GM18517 (cell line): ENCODE measurements around the gene BLMH.

Source experiments
- ATAC-seq: cut with Tn5 transposase; IDR thresholded peaks from one replicate; pipeline ENCODE4 v1.9.1; 2021; ENCODE audit warnings: mild to moderate bottlenecking, moderate library complexity; ENCODE audit not compliant: unreplicated experiment

BLMH gene

DNA sequence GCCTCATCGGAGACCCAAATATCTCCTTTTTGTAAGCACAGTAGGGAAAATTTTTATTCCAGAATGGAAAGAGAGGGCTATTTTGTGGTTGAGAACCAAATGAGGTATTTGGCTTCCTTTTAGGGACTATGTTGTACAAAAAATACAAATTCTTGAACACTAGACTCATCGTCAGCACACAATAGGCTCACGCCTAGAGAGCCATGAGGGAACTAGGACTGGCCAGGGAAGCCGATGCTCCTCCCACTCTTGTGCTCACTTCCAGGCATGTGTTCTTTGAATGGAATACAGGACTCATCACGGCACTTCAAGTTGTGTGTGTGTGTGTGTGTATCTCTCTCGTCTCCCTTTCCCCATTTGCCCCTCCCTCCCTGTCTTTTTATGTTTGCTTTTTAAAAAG, 17.8 kb upstream of the BLMH start:
- ATAC-seq, result no peak

GRCh38 chr17:30308406-30308805, 16.7 kb upstream of the BLMH start:
- ATAC-seq, result no peak

GRCh38 chr17:30304778-30305177, 13.0 kb upstream of the BLMH start:
- ATAC-seq, result no peak

GRCh38 chr17:30302241-30302640, 10.5 kb upstream of the BLMH start:
- no peak for ATAC-seq

- no peak for ATAC-seq
Measured at GRCh38 chr17:30300818-30301217, 9.1 kb upstream of the BLMH start.

DNA sequence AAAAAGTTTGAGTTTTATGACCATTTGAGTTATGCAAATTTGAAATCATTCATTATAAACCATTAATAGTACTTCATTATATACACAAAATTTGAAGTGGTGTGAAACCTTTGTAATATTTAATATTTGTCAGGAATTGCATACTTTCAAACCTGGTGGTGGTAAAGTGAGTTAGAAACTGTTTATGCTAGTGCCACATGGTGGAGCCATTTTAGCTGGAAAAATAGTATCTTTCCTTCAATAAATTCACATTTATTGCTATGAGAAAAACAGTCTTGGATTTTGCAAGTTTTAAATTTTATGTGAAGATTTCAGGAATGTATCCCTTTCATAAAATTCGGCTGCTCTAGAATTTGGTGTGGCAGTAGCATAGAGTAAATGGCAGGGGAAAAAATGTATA, 7.3 kb upstream of the BLMH start:
- no peak for ATAC-seq

DNA sequence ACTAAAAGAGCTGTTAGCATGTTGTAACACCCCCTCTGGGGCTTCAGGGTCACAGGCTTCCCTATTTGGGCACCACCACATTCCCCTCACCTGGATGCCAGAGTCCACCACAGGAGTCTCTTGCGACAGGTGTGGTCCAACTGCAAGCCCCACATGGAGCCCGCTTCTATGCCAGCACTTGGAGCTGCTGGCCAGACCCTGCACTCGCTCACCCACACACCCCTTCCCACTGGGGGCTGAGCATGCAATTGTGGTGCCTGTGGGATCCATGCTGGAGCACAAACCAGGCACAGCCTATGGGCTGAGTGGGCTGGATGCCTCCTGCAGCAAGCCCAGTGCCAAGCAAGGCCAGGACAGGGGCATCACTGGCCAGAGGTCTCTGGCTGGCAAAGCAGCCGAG, 6.0 kb upstream of the BLMH start:
- ATAC-seq, result no peak

- ATAC-seq, result no peak
Measured at GRCh38 chr17:30296499-30297080, 4.8 kb upstream of the BLMH start.

GRCh38 chr17:30292286-30292858, 628 bp upstream of the BLMH start:
- peak; percentile 28 for ATAC-seq

GRCh38 chr17:30290696-30291542, 825 bp downstream of the BLMH start:
- no peak for ATAC-seq

GRCh38 chr17:30290077-30290476, 1.7 kb downstream of the BLMH start:
- ATAC-seq, result no peak

DNA sequence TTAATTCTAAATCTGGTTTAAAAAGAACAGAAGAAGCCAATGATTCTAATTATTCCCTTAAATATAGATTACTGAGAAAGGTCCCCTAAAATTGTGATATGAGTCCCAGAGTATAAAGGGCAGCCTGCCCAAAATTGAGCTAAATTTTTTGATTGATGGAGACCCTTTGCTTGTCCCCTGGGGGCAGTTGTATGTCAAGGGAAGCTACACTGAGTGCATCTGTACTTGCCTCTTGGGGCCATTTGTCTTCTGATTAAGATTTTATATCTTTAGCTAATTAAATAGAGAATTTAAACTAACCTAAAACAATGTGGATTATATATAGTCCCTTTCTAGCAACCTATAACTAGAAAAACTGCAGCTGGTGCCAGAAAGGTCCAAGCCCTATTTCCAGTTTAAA, 12.6 kb downstream of the BLMH start:
- ATAC-seq, result no peak

DNA sequence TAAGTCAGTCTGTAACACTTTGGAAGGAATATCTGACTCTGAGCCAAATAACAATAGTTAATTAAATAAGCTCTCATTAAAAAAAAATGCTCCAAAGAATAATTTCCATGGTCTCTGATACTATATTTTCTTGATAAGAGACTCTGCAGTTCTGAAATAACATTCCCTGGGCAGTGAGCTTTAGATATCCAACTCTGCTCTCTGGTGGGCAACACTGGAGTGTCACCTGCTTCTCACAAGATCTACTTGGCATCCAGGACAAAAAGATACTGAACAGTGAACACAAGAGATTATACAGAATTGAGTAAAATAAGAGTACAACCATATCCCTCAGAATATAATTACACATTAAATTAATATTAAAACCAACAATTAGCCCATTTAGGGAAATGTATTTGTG, 13.7 kb downstream of the BLMH start:
- ATAC-seq, result no peak

DNA sequence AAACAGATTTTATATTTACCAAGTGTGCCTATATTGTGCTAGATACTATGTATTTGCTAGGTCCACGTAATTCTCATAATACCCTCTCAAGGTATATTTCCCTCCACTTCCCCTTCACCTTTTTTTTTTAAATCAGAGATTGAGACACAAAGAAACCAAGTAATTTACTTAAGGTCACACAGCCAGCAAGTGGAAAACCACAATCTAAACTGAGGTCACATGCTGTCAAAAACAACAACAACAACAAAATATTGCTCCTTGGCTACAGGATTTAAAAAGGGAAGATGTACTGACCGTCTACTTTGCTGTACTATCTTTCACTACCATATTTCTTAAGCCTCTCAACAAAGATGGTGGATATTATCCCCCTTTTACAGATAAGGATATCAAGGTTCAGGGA, 15.8 kb downstream of the BLMH start:
- ATAC-seq, result no peak

GRCh38 chr17:30274887-30275286, 16.9 kb downstream of the BLMH start:
- no peak for ATAC-seq

GRCh38 chr17:30273373-30273772, 18.4 kb downstream of the BLMH start:
- no peak for ATAC-seq

DNA sequence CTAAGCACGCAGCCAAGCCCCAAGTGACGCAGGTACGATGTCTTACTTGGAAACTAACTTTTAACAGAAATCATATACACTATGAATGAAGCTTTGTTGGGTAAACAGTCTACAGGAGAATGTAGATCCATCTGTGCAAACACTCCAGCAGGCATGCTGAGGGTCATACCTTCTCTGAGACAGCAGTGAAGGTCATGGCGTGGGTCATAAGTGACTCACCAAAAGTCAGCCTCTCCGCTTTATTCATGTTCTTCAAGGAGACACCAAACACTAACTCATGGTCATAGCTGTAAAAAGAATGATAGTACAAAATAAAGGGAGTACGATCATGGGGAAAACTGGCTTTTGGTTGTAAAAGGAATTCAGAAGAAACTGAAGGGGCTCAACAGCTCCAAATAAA, 20.6 kb downstream of the BLMH start:
- ATAC-seq, result no peak

DNA sequence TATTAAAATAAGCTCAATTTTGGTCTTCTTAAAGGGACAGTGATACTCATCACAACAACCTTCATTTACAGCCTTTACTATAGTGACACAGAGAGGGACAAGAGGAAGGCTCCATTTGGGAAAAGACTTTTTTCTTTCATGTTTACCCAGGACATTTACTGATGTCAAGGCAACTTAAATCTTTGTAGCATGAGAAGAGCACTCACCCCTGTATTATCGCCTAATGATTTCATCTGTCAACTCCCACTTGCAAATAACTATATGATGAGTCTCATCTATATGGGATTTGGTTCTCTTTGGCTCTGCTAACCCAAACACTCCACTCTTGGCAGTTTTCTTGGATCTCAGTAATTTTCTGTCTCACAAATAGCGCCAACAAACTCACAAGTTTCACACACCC, 24.1 kb downstream of the BLMH start:
- no peak for ATAC-seq

- ATAC-seq, result no peak
Measured at GRCh38 chr17:30263552-30264333, 28.0 kb downstream of the BLMH start.

- no peak for ATAC-seq
Measured at GRCh38 chr17:30256756-30257506, 34.8 kb downstream of the BLMH start.

- ATAC-seq, result no peak
Measured at GRCh38 chr17:30254150-30254549, 37.6 kb downstream of the BLMH start.
